ENCODE results near the gene TUT4.

Gene TUT4

DNA sequence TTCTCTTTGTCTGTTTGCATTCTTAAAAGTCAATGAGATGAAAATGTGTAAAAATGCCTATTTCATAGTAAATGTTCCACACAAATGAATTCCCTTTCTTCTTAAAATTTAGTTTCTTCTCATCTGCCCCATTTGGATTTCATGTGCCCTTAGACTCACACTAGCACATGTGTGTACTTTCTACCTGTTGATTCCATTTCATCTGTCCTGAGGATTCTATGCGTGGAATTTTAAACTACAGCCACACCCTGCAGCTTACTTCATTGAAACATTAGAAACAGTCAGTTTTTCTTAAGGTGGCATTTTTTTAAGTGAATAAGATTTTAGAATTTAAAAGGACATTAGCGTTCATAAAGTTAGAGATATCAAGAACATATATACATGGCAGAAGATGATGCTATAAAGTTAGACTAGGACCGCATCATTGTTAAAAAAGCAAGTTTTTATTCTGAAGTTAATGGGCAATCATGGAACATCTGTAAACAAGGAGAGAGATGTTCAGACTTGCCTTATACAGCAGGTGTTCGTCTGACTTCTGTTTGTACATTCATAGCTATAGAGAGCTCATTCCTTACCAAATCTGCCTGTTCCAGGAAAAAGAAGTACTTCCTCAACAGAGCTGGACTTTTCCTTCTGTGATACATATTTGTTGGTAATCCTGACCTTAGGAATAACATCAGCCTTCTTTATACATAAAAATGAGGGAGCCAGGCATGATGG is 3.9 kb upstream of the TUT4 start:
- TF ChIP-seq GATA2 (IDR thresholded peaks at IDR 0.05; ENCODE audit: low read depth, low read length) = no peak
- TF ChIP-seq GATA3 (IDR thresholded peaks at IDR 0.05; ENCODE audit: low read depth, low read length) = no peak

DNA sequence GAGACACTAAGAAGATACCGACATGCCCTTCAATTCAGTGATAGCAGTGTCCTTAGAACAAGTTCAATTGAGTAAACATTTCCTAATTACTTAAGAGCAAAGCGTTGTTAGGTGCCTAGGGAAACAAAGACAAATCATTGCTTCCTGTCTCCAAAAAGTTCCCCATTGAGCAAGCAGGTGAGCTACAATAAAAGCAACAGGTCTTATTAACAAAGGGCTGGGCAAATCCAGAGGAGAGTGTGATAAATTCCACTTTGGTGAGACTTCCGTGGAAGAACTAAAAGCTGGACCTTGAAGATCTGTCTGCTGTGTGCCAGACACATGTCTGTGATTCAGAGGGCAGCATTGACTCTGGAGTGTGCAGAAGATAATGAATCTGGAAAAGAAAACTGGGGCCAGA is 1.9 kb upstream of the TUT4 start:
- no peak for TF ChIP-seq GATA3 (IDR thresholded peaks at IDR 0.05; ENCODE audit: low read depth, low read length)
- TF ChIP-seq GATA2 (IDR thresholded peaks at IDR 0.05; ENCODE audit: low read depth, low read length) = no peak

DNA sequence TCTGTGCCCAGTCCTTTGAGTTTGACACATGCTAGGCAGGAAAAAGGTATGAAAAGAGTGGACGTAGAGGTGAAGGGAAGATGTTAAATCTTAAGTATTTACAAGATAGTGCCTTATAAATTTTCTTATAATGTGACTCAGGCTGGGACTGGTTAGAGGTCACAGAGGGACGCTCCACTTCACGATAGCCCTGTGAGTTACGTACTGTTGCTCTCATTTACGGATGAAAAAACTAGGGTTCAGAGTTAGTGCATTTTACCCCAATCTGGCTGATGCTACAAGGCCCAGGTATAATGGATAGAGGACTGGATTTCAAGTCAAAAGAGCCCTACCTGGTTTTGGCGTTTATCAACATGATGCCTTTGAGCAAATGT is 1.4 kb upstream of the TUT4 start:
- TF ChIP-seq GATA3 (IDR thresholded peaks at IDR 0.05; ENCODE audit: low read depth, low read length) (no peak), GATA2 (IDR thresholded peaks at IDR 0.05; ENCODE audit: low read depth, low read length) (no peak)

DNA sequence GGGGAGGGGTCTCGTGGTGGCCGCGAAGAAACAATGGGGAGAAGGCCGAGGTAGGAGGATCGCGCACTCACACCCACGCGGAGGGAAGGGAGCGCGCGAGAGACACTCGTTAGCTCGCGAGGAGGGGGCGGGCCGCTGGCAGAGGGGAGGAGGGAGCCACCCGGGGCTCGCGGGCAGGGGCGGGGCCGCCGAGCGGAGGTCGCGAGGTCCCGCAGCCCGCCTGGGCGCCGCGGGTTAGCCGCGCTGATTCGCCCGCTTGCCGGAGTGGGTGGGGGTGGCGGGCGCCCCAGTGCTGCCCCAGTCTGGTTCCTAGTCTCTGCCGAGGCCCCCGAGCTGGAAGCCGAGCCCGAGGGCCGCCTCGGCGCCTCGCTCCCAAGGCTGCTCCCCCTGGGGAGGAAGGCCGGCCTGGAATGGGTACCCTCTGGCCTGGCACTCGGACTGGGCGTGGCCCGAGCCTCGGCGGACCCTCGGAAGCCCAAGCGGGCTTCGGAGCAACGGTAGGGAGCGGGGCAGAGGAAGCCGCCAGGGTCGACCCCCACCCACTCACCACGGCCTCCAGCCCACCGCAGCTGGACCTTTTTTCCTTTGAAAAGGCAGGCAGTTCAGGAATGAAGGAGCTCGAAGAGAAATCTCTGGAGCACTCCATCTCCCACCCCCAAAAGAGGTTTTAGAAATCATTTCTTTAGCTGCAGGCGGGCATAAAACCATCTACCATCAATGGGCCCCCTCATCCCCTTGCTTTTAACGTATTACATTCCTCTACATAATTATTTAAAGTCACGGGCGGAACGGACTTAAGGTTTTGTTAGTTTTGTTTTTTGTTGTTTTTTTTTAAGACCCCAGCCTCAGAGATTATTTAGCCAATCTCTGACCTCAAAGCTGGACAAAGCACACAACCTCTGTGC is 722 bp upstream of the TUT4 start:
- no peak for TF ChIP-seq GATA3 (IDR thresholded peaks at IDR 0.05; ENCODE audit: low read depth, low read length)
- no peak for TF ChIP-seq GATA2 (IDR thresholded peaks at IDR 0.05; ENCODE audit: low read depth, low read length)

DNA sequence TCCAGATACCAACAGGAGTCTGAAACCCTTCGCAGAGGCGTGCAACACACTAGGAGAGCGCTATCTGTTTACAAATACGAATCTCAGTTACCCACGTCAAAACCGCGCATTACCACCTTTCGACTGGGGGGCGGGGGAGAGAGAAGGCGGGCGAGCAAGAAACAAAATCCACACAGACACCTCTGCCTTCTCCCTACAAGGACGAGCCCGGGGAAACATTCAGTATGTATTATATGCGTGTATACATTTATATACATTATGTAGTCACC is 722 bp downstream of the TUT4 start:
- no peak for TF ChIP-seq GATA3 (IDR thresholded peaks at IDR 0.05; ENCODE audit: low read depth, low read length)
- TF ChIP-seq GATA2 (IDR thresholded peaks at IDR 0.05; ENCODE audit: low read depth, low read length) = no peak

DNA sequence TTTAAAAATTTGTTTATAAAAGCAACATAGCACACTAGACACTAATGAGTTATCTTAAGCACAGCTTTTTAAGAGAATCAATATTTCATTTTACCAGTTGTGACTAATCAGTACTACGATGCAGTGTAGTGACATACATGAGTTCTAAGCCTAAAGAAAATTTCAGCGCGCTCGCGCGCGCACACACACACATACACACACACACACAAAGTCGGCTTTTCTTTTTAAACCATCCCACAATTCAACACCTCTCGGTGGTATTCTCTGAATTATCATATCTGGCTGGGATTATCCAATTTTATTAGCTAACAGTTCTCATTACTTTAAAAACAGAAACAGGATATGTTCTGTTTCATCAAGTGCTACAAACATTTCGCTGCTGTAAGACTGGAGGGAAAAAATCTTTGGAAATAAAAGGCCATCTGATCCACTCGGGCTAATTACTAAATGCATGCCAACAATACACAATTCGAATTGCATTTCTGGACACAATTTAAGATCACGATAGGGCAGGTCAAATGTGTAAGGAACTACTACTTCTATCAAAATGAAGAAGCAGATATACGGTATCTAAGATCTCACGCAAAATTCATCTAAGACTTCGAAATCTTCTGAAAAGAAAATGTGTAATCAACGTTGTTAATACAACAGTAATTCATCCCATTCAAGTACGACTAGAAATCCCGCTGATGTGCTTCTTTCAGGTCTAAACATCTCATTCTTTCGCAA is 1.2 kb downstream of the TUT4 start:
- TF ChIP-seq GATA2 (IDR thresholded peaks at IDR 0.05; ENCODE audit: low read depth, low read length) (no peak), GATA3 (IDR thresholded peaks at IDR 0.05; ENCODE audit: low read depth, low read length) (no peak)

DNA sequence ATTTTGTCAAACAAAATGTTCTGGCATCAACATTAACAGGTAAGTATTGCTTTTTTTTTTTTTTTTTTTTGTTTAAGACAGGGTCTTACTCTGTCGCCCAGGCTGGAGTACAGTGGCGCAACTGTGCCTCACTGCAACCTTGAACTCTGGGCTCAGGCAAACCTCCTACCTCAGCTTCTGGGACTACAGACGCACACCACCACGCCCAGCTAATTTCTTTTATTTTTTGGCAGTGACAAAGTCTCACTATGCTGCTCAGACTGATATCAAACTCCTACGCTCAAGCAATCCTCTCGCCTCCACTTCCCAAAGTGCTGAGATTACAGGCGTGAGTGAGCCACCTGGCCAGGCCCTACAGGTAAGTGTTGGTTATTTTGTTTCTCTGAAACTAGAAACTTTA is 2.4 kb downstream of the TUT4 start:
- TF ChIP-seq GATA2 (IDR thresholded peaks at IDR 0.05; ENCODE audit: low read depth, low read length) = no peak
- TF ChIP-seq GATA3 (IDR thresholded peaks at IDR 0.05; ENCODE audit: low read depth, low read length) = no peak

DNA sequence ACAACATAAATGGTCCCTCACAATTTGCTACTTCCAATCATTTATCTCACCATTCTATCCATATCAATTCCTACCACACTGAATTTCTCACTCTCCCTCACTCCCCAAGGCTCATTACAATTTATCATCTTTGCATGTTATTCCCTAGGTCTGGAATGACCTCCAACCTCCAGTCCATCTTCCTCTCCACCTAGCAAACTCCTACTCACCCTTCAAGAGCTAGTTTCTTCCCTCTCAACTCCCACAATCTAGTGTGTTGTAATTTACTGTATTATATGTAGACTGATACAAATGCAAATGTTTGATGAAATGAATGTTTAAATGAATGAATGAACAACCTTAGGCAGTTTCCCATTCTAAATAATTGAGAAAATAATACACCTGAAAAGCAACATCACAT is 3.6 kb downstream of the TUT4 start:
- TF ChIP-seq GATA3 (IDR thresholded peaks at IDR 0.05; ENCODE audit: low read depth, low read length) = no peak

DNA sequence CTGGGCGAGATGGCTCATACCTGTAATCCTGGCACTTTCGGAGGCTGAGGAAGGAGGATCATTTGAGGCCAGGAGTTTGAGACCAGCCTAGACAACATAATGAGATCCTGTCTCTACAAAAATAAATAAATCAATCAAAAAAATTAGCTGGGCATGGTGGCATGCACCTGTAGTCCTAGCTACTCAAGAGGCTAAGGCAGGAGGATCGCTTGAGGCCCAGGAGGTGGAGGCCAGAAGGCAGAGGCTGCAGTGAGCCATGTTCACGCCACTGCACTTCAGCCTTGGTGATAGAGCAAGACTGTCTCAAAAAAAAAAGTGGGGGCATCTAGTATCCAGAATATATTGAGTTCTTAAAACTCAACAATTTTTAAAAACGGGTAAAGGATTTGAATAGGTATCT is 6.0 kb downstream of the TUT4 start:
- TF ChIP-seq GATA2 (IDR thresholded peaks at IDR 0.05; ENCODE audit: low read depth, low read length) = no peak
- no peak for TF ChIP-seq GATA3 (IDR thresholded peaks at IDR 0.05; ENCODE audit: low read depth, low read length)

DNA sequence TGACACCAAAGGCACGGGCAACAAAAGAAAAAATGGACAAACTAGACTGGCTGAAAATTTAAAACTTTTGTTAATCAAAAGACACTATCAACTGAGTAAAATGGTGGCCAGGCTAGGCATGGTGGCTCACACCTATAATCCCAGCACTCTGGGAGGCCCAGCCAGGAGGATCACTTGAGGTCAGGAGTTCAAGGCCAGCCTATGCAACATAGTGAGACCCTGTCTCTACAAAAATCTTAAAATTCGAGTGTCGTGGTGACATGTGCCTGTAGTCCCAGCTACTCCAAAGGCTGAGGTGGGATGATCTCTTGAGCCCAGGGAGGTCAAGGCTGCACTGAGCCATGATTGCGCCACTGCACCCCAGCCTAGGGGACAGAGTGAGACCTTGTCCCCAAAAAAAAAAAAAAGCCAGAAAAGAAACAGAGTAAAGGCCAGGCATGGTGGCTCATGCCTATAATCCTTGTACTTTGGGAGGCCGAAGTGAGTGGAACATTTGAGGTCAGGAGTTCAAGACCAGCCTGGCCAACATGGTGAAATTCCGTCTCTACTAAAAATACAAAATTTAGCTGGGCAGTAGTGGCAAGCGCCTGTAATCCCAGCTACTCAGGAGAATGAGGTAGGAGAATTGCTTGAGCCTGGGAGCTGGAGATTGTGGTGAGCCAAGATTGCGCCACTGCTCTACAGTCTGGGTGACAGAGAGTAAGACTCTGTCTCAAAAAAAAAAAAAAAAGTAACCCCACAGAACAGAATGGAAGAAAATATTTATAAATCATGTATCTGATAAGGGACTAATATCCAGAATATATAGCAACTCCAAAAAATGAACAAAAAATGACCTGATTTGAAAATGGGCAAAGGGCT is 8.0 kb downstream of the TUT4 start:
- TF ChIP-seq GATA2 (IDR thresholded peaks at IDR 0.05; ENCODE audit: low read depth, low read length) = no peak
- no peak for TF ChIP-seq GATA3 (IDR thresholded peaks at IDR 0.05; ENCODE audit: low read depth, low read length)

DNA sequence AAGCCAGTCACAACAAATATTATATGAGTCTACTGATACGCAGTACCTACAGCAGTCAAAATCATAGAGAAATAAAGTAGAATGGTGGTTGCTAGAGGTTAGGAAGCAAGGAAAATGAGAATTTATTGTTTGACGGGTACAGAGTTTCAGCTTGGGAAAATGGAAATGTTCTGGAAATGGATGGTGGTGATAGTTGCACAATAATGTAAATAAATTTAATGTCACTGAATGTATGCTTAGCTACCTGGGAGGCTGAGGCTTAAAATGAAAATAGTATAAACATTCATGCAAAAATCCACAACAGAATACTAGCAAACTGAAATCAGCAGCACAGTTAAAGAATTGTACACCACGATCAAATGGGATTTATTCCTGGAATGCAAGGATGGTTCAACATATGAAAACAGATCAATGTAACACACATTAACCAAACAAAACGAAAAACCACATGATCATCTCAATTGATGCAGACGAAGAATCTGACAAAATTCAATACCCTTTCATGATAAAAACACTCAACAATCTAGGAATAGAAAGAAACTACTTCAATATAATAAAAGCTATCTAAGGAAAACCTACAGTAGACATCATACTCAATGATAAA is 10.7 kb downstream of the TUT4 start:
- TF ChIP-seq GATA2 (IDR thresholded peaks at IDR 0.05; ENCODE audit: low read depth, low read length) (no peak), GATA3 (IDR thresholded peaks at IDR 0.05; ENCODE audit: low read depth, low read length) (no peak)

DNA sequence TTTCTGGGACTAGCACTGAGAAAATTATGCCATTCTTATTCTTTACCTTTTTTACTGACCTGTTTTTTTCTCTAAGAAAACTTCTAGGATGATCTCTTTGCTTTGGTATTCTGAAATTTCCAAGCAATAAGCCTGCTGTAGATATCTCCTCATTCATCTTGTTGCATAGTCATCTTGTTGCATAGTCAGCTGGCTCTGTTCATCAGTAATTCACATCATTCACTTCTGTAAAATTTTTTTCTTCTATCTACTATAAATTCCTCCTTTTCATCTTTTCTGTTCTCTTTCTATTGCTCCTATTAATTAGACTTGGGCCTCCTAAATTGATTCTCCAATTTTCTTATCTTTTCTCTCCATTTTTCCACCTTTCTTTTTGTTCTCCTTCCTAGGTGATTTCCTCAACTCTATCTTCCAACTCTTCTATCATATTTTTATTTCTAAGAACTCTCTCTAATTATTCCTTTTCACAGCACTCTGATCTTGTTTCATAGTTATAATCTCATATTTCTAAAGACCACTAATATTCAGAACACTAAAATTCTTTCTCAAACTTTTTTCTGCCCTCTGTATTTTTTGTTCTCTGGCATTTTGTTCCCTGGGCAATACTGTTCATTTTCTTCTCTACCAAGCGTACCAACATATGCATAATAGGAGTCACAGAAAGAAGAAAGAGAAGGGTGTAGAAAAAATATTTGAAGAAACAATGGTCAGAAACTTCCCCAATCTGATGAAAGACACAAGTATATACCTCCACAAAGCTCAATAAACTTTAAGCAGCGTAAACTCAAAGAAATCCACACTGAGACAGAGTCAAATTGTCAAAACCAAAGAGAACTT is 17.7 kb downstream of the TUT4 start:
- TF ChIP-seq GATA3 (IDR thresholded peaks at IDR 0.05; ENCODE audit: low read depth, low read length) (no peak), GATA2 (IDR thresholded peaks at IDR 0.05; ENCODE audit: low read depth, low read length) (no peak)

DNA sequence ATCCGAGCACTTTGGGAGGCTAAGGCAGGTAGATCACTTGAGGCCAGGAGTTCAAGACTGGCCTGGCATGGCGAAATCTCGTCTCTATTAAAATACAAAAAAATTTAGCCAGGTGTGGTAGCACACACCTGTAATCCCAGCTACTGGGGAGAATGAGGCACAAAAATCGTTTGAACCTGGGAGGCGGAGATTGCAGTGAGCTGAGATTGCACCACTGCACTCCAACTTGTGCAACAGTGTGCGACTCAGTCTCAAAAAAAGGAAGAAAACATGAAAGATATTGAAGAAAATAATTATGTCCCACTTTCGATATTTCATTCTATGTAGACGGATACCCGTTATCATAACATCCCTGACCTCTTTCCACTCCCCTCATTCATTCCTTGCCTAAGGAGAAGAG is 19.2 kb downstream of the TUT4 start:
- TF ChIP-seq GATA2 (IDR thresholded peaks at IDR 0.05; ENCODE audit: low read depth, low read length) = no peak
- no peak for TF ChIP-seq GATA3 (IDR thresholded peaks at IDR 0.05; ENCODE audit: low read depth, low read length)
